Activated naive CD4-positive, alpha-beta T cell treated with anti-CD3 and anti-CD28 coated beads, Interleukin-2, amount 50 U/mL, for 24 hours (primary cell): ENCODE results near the gene PLD1.
A peak's percentile ranks its signal among the peaks of the same experiment; 100 is the strongest.
"Not testable (repeated sequence)": the region's sequence is repeated elsewhere in the genome, so short reads cannot be mapped to it uniquely, and the experiment has no call there.

Experiments used
- H3K27ac Mint-ChIP-seq: one replicate; pipeline ENCODE4 v1.8.0; 2021; ENCODE audit warnings: mild to moderate bottlenecking, mixed read lengths
- H3K27me3 Mint-ChIP-seq: one replicate; pipeline ENCODE4 v1.8.0; 2021; ENCODE audit warnings: mixed read lengths
- H3K36me3 Mint-ChIP-seq: one replicate; pipeline ENCODE4 v1.8.0; 2021; ENCODE audit warnings: mixed read lengths
- H3K4me1 Mint-ChIP-seq: one replicate; pipeline ENCODE4 v1.8.0; 2021; ENCODE audit warnings: mixed read lengths
- H3K4me3 Mint-ChIP-seq: one replicate; pipeline ENCODE4 v1.8.0; 2021; ENCODE audit warnings: mild to moderate bottlenecking, mixed read lengths
- H3K9me3 Mint-ChIP-seq: one replicate; pipeline ENCODE4 v1.8.0; 2021; ENCODE audit warnings: mixed read lengths

PLD1 gene

GRCh38 chr3:171828902-171829770, 18.9 kb upstream of the PLD1 start:
- peaks cover 6% of the 10 kb centered on the region for H3K27me3 Mint-ChIP-seq
- no peak overlapping the region for H3K4me3 Mint-ChIP-seq
- H3K27ac Mint-ChIP-seq, result no peak overlapping the region
- no peaks in the 10 kb centered on the region for H3K9me3 Mint-ChIP-seq
- peaks cover 10% of the 10 kb centered on the region for H3K4me1 Mint-ChIP-seq
- H3K36me3 Mint-ChIP-seq, result no peaks in the 10 kb centered on the region

GRCh38 chr3:171827836-171828458, 17.7 kb upstream of the PLD1 start:
- Mint-ChIP-seq H3K9me3 (no peaks in the 10 kb centered on the region), H3K27me3 (peaks cover 6% of the 10 kb centered on the region), H3K4me3 (no peak overlapping the region), H3K4me1 (peaks cover 10% of the 10 kb centered on the region), H3K27ac (peak overlapping the region; percentile 5), H3K36me3 (no peaks in the 10 kb centered on the region)

DNA sequence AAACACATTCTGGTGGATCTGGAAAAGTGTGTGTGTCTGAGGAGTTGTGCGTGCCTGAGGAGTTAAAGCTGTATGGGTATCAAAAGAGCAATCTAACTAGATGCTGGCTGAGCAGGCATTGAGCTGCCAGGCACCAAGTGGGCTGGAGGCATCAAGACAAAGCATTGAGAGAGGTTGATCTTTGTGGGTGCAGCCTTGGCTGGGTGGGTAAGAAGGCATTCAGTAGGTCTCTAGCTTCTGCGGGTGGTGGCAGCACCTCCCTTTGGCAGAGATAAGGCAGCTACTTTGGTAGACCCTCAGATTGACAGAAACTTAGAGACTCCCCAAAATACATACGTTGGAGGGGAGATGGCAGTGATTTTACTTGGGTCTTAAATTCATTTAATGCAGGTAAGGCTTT, 17.1 kb upstream of the PLD1 start:
- Mint-ChIP-seq H3K36me3 (no peaks in the 10 kb centered on the region), H3K4me3 (no peak overlapping the region), H3K9me3 (no peaks in the 10 kb centered on the region)

DNA sequence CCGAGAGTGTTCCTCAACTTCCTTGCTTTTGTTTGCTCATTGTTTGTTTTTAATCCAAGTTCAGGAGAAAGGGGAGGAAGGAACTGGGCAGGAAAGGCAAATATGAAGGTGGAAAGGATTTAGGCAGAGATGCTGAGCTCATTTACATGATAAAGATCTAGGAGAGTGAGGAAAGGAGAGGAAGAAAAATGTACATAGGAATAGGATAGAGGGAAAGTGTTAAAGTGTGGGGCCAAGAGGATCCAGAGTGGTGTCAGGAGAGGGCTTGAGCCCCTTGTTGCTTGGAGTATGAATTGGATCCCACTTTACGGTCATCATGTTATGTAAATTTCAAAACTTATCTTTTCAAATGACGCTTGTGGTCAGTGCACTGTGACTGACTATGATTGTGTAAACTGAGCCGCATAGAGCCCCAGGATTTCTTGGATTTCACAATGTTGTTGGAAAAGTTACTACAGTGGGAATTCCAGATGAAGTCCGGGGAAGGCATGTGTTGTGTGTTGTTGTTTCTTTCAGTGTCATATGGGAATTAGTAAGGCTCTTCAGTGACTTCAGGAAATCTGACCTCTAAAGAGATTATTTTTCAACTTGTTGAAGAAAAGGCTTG, 15.0 kb upstream of the PLD1 start:
- H3K27me3 Mint-ChIP-seq, result peaks cover 6% of the 10 kb centered on the region
- H3K4me1 Mint-ChIP-seq, result peaks cover 10% of the 10 kb centered on the region
- peak overlapping the region; percentile 20 for H3K27ac Mint-ChIP-seq
- H3K9me3 Mint-ChIP-seq, result no peaks in the 10 kb centered on the region
- H3K4me3 Mint-ChIP-seq, result no peak overlapping the region
- H3K36me3 Mint-ChIP-seq, result no peaks in the 10 kb centered on the region

More for the DNA sequence above, 17.1 kb upstream of the PLD1 start:
- Mint-ChIP-seq H3K4me1 (peaks cover 10% of the 10 kb centered on the region), H3K27ac (no peak overlapping the region), H3K27me3 (peaks cover 6% of the 10 kb centered on the region)

GRCh38 chr3:171824824-171825221, 14.5 kb upstream of the PLD1 start:
- Mint-ChIP-seq H3K4me1 (peaks cover 10% of the 10 kb centered on the region), H3K36me3 (no peaks in the 10 kb centered on the region), H3K4me3 (no peak overlapping the region), H3K27me3 (peaks cover 6% of the 10 kb centered on the region), H3K27ac (no peak overlapping the region), H3K9me3 (no peaks in the 10 kb centered on the region)

GRCh38 chr3:171824116-171824515, 13.8 kb upstream of the PLD1 start:
- Mint-ChIP-seq H3K4me1 (peaks cover 10% of the 10 kb centered on the region), H3K36me3 (no peaks in the 10 kb centered on the region), H3K4me3 (no peak overlapping the region)

GRCh38 chr3:171822431-171823106, 12.3 kb upstream of the PLD1 start:
- no peaks in the 10 kb centered on the region for H3K9me3 Mint-ChIP-seq
- H3K4me3 Mint-ChIP-seq, result no peak overlapping the region
- peaks cover 4% of the 10 kb centered on the region for H3K4me1 Mint-ChIP-seq
- H3K36me3 Mint-ChIP-seq, result no peaks in the 10 kb centered on the region
- peaks cover 5% of the 10 kb centered on the region for H3K27me3 Mint-ChIP-seq
- no peak overlapping the region for H3K27ac Mint-ChIP-seq

More at GRCh38 chr3:171824116-171824515, 13.8 kb upstream of the PLD1 start:
- no peak overlapping the region for H3K27ac Mint-ChIP-seq
- no peaks in the 10 kb centered on the region for H3K9me3 Mint-ChIP-seq
- peaks cover 6% of the 10 kb centered on the region for H3K27me3 Mint-ChIP-seq

GRCh38 chr3:171821778-171822358, 11.6 kb upstream of the PLD1 start:
- H3K27ac Mint-ChIP-seq, result no peak overlapping the region
- H3K27me3 Mint-ChIP-seq, result peaks cover 1% of the 10 kb centered on the region
- no peaks in the 10 kb centered on the region for H3K36me3 Mint-ChIP-seq
- H3K4me3 Mint-ChIP-seq, result no peak overlapping the region
- H3K9me3 Mint-ChIP-seq, result no peaks in the 10 kb centered on the region
- H3K4me1 Mint-ChIP-seq, result no peaks in the 10 kb centered on the region

GRCh38 chr3:171821044-171821443, 10.8 kb upstream of the PLD1 start:
- H3K9me3 Mint-ChIP-seq, result no peaks in the 10 kb centered on the region
- H3K4me3 Mint-ChIP-seq, result no peak overlapping the region
- H3K36me3 Mint-ChIP-seq, result no peaks in the 10 kb centered on the region
- H3K27me3 Mint-ChIP-seq, result peaks cover 1% of the 10 kb centered on the region
- no peak overlapping the region for H3K27ac Mint-ChIP-seq
- no peaks in the 10 kb centered on the region for H3K4me1 Mint-ChIP-seq

- Mint-ChIP-seq H3K9me3 (no peaks in the 10 kb centered on the region), H3K4me1 (no peaks in the 10 kb centered on the region), H3K27ac (no peak overlapping the region), H3K27me3 (peaks cover 8% of the 10 kb centered on the region), H3K36me3 (no peaks in the 10 kb centered on the region), H3K4me3 (no peak overlapping the region)
These were observed 7.0 kb upstream of the PLD1 start for GRCh38 chr3:171817074-171817800.

GRCh38 chr3:171815973-171816595, 5.8 kb upstream of the PLD1 start:
- H3K36me3 Mint-ChIP-seq, result no peaks in the 10 kb centered on the region
- H3K9me3 Mint-ChIP-seq, result no peaks in the 10 kb centered on the region
- peaks cover 14% of the 10 kb centered on the region for H3K27me3 Mint-ChIP-seq
- no peak overlapping the region for H3K4me3 Mint-ChIP-seq
- H3K4me1 Mint-ChIP-seq, result peaks cover 3% of the 10 kb centered on the region
- no peak overlapping the region for H3K27ac Mint-ChIP-seq

DNA sequence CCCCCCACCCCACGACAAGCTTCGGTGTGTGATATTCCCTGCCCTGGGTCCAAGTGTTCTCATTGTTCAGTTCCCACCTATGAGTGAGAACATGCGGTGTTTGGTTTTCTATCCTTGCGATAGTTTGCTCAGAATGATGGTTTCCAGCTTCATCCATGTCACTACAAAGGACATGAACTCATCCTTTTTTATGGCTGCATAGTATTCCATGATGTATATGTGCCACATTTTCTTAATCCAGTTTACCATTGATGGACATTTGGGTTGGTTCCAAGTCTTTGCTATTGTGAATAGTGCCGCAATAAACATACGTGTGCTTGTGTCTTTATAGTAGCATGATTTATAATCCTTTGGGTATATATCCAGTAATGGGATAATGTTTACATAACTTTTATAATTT, 4.4 kb upstream of the PLD1 start:
- H3K4me1 Mint-ChIP-seq, result peaks cover 11% of the 10 kb centered on the region
- not testable (repeated sequence) for H3K27ac Mint-ChIP-seq, H3K9me3 Mint-ChIP-seq, H3K36me3 Mint-ChIP-seq, H3K4me3 Mint-ChIP-seq
- peaks cover 20% of the 10 kb centered on the region for H3K27me3 Mint-ChIP-seq

GRCh38 chr3:171813897-171814460, 3.7 kb upstream of the PLD1 start:
- peak overlapping the region; percentile 56 for H3K27ac Mint-ChIP-seq
- peaks cover 26% of the 10 kb centered on the region for H3K27me3 Mint-ChIP-seq
- no peaks in the 10 kb centered on the region for H3K9me3 Mint-ChIP-seq
- H3K36me3 Mint-ChIP-seq, result no peaks in the 10 kb centered on the region
- H3K4me3 Mint-ChIP-seq, result no peak overlapping the region
- peaks cover 18% of the 10 kb centered on the region for H3K4me1 Mint-ChIP-seq

GRCh38 chr3:171813278-171813896, 3.1 kb upstream of the PLD1 start:
- no peak overlapping the region for H3K27ac Mint-ChIP-seq
- peaks cover 26% of the 10 kb centered on the region for H3K27me3 Mint-ChIP-seq
- H3K4me1 Mint-ChIP-seq, result peaks cover 18% of the 10 kb centered on the region

More at GRCh38 chr3:171813278-171813896, 3.1 kb upstream of the PLD1 start:
- Mint-ChIP-seq H3K4me3 (no peak overlapping the region), H3K9me3 (no peaks in the 10 kb centered on the region), H3K36me3 (no peaks in the 10 kb centered on the region)
